Activated CD8-positive, alpha-beta memory T cell treated with anti-CD3 and anti-CD28 coated beads for 24 hours (primary cell): ENCODE measurements around the gene MLEC.
"Not testable (repeated sequence)": the region's sequence is repeated elsewhere in the genome, so short reads cannot be mapped to it uniquely, and the experiment has no call there.

Source experiments
- DNase-seq: peaks from one replicate; pipeline ENCODE4 v3.0.0-alpha.2; 2020

Gene MLEC

DNA sequence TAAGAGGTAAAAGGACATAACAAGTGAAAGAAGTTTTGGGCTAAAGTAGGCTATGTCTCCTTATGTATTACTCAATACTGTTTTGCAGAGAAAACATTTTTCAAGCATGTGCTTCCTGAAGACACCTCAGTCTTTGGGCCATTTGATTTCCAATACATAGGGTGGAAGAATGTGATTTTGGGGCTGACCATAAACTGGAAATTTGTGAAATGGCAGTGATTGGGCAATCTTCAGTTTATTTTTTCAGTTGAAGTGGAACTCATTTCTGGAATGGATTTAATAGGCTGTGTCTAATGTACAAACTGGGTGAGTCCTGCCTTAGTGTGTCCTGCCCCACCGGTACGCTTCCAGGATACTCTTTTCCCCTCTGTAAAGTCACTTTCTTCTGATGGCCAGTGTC, 35.8 kb downstream of the MLEC start:
- no peak for DNase-seq

DNA sequence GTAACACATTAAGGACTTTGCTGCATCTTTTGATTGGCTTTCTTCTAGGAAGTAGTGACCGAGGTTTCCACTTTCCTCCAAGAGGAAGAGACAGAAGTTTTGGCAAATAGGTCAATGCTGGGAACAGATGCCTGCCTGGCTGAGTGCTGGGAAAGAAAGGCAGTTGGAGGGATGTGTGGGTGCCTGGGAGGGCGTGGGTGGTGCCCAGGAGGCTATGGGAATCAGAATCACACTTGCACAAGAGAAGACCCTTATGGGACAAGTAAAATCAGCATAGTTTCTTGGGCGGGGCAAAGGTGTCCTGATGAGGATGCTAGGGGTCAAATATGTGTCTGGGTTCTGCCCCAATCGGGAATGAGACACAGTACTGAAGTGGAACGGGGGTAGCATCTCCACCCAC, 37.8 kb downstream of the MLEC start:
- DNase-seq: no peak

DNA sequence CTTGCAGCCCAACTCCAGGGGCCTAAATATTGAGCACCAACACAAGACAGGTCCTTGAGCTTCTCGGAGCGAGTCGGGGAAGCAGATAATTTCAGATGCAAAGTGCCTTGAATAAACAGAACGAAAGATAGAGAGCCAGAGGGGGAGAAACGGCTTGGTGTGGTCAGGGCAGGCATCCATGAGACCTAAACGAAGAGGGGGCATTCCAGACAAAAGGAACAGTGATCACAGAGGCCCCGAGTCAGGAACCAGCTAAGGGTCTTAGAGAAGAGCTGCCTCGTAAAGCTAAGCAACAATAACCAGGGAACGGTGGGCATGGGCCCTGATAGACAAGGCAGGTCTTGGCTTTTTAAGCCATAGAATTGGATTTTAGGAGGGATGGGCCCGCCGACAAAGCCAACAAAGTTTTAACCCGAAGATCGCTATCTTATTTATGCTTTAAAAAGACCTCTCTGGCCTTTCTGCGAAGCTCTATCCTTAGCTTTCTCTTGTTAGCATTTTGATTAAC, 38.3 kb downstream of the MLEC start:
- no peak for DNase-seq

DNA sequence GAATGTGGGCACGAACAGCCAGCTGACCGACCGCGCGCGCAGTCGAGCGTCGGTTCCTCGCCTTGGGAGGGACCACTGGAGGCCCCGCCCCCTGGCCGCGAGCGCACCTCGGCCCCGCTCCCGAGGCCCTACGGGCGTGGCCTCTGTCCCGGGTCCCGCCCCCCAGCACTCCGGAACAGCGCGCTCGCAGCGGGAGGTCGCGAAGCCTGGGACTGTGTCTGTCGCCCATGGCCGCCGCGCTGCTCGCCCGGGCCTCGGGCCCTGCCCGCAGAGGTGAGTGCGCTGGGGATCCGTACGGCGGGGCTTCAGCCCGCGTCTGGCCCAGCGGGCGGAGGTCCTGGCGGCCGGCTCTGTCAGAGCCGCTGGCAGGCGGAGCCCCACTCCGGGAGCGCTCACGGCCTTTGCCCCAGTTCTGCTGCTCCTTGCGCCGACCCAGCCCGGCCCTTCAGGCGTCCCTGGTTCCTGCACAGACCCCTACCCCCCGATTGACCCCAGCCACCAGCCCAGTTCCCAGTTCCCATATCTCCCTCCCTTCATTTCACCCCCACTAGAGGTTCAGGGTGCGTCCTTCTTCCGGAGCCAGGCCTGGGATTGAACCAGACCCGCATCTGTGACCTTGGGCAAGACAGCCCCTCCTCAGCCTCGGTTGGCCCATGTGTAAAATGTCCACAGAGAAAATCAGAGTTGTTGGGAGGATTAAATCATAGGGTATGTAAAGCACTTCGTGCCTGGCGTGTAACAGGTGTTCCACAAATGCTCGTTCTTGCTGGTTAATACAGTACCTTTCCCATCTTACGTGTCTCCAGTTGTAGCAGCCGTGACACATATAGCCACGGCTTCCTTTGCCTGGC, 38.9 kb downstream of the MLEC start, which contains the start of gene ACADS:
TSS of gene ACADS (plus strand) at position 168 of the 851 bp plus-strand sequence. CDS start at position 228, 60 bp downstream.
- peak; percentile 95 for DNase-seq

DNA sequence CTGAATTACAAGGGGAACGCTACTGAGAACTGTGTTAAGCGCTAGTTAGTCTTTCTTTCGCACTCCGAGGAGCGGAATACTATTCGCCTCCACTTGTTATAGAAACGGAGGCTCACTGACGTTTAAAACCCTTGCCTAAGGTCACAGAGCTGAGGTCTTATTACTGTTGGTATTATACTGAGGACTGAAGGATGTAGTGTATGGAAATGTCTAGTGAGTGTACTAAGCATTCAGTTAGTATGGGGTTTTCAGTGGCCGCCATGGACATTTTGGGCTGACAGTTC, 39.5 kb downstream of the MLEC start:
- DNase-seq: no peak

DNA sequence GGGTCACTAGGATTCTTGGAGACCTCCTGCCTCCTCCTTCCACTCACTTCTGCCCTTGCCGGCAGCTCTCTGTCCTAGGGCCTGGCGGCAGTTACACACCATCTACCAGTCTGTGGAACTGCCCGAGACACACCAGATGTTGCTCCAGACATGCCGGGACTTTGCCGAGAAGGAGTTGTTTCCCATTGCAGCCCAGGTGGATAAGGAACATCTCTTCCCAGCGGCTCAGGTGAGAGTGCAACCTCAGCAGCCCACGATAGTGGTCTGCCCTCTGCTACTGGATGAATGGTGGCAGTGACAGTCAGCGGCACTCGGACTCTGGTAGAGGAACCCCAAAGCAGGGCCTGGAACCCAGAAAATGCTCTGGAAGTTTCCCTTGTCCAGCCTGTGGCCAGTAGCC, 40.0 kb downstream of the MLEC start:
- DNase-seq: no peak

DNA sequence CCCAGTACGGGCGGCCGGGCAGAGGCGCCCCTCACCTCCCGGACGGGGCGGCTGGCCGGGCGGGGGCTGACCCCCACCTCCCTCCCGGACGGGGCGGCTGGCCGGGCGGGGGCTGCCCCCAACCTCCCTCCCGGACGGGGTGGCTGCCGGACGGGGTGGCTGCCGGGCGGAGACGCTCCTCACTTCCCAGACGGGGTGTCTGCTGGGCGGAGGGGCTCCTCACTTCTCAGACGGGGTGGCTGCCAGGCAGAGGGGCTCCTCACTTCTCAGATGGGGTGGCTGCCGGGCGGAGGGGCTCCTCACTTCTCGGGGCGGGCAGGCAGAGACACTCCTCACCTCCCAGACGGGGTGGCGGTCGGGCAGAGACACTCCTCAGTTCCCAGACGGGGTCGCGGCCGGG, 45.2 kb downstream of the MLEC start:
- DNase-seq: not testable (repeated sequence)

DNA sequence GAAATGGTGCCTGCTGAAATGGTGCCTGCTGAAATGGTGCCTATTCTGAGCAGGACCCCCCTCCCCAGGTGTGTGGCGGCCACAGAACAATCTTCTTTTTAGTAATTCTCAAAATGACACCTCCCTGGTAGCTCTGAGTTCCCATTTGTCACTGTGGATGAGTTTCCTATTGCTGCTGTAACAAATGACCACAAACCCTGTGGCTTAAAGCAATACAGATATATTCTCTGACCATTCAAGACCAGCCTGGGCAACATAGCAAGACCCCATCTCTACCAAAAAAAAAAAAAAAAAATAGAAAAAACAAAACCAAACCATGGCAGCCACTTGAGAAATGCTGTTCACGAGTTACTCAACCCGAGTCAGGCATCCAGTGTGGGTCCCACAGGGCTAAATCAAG, 46.6 kb downstream of the MLEC start:
- DNase-seq: no peak

DNA sequence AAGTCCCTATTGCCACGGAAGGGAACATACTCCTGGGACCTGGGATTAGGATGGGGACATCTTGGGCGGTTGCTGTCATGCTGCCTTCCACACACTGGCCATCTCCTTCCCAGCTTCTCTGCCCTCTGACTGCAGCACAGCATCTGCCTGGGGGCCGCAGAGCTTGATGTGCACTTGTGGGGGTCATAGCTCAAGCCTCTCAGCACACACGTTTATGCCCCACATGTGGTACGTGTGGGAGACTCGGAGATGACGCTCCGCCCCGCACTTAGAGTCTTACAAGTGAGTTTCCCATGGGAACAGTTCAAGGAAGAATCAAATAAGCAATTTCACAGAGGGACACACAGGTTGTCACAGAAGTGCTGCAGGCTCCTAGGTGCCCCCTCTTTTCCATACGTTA, 47.3 kb downstream of the MLEC start:
- no peak for DNase-seq

DNA sequence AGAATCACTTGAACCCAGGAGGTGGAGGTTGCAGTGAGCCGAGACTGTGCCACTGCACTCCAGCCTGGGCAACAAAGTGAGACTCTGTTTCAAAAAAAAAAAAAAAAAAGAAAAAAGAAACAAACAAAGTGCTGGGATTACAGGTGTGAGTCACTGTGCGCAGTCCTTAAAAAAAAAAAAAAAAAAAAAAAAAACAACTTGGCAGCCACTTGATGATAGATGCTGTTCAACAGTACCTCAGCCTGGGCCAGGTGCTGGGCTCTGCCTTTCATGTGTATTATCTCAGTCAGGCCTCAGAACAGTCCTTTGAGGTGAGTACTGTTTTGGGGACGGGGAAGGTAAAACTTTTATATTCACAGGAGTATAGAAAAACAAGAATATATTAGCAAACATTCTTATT, 48.2 kb downstream of the MLEC start:
- no peak for DNase-seq

DNA sequence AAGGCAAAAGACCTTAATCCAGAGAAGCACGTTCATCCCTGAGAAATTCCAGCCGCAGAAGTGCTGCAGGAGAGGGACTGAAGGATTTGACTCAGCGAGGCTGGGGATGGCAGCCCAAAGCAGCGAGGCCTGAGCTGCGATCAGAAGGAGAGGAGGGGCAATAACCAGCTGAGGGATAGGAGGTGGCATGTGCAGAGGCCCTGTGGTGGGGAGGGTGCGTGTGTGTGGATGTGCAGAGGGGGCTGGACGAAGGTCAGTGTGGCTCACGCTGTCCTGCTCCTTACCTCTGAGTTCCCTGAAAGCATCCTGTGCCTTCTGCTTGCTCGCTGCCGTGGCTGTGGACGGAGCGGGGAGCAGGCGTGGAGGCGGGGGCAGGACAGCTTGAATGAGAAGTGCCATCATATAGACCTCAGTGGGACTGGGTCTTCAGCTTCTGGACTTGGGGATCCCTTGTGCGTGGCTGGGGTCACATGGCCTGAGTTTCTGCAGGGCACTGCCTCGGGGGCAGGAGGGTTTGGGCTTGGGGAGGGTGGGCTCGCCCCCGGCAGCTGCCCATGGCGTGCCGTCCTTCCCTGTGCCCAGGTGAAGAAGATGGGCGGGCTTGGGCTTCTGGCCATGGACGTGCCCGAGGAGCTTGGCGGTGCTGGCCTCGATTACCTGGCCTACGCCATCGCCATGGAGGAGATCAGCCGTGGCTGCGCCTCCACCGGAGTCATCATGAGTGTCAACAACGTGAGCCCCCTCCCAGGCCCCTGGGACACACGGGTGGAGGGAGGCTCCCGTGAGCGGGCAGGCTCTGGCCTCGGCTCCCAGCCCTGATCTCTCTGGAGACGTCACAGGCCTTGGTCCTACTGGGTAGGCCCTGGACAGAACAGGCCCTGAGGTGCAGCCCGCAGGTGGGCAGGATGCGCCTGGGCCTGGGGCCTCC, 49.7 kb downstream of the MLEC start:
- DNase-seq: no peak

DNA sequence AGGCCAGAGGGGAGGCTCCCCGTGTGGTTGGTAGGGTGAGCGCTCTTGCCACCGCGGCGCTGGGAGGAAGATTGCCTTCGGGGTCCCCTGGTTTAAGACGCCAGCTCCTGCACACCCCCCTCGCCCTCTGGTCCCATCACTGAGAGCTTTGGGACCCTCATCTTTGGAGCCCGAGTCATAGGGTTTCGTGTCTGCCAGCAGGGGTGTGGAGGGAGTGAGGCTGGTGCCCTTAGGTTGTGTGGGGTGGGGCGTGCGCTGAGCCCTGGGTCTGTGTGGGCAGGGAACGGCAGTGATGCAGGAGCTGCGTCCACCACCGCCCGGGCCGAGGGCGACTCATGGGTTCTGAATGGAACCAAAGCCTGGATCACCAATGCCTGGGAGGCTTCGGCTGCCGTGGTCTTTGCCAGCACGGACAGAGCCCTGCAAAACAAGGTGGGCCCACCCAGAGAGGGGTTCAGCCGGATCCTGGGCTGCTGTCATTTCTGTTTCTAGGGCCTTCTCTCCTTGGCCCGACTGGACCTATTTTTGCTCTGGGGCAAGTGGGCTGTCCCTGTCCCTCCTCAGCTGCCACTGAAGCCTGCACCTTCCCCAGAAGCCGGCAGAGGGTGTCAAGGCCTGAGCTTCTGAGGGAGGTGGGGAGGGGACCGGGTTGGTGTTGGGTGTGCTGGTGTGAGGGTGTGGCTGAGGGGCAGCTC, 50.8 kb downstream of the MLEC start:
- no peak for DNase-seq

DNA sequence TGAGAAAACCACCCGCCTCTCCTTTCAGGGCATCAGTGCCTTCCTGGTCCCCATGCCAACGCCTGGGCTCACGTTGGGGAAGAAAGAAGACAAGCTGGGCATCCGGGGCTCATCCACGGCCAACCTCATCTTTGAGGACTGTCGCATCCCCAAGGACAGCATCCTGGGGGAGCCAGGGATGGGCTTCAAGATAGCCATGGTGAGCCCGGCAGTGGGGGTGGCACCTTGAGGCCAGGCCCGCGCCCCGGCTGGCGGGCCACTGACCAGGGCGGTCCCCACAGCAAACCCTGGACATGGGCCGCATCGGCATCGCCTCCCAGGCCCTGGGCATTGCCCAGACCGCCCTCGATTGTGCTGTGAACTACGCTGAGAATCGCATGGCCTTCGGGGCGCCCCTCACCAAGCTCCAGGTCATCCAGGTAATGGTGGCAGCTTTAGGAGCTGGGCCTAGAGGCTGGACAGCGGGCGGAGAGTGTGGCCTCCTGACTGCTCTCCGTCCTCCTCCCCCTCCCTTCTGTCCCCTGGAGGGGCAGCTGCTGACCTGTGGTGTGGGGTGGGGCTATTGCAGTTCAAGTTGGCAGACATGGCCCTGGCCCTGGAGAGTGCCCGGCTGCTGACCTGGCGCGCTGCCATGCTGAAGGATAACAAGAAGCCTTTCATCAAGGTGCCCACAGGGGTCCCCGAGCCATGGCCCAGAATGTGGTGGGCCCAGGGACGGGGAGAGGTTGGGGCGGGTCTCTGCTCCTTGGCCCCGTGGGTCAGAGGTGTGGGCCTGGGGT, 51.5 kb downstream of the MLEC start:
- DNase-seq: no peak

DNA sequence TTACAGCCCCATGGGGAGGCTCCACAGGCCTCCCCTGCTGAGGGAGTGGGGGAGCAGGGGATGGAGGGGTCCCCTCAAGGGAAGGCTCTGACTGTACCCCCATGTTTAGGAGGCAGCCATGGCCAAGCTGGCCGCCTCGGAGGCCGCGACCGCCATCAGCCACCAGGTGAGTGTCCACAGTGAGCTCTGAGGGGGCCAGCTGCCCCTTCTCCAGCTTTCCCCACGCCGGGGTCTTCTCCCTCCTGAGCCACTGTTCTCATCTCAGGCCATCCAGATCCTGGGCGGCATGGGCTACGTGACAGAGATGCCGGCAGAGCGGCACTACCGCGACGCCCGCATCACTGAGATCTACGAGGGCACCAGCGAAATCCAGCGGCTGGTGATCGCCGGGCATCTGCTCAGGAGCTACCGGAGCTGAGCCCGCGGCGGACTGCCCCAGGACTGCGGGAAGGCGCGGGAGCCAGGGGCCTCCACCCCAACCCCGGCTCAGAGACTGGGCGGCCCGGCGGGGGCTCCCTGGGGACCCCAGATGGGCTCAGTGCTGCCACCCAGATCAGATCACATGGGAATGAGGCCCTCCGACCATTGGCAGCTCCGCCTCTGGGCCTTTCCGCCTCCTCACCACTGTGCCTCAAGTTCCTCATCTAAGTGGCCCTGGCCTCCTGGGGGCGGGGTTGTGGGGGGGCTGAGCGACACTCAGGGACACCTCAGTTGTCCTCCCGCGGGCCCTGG, 52.2 kb downstream of the MLEC start:
- DNase-seq: no peak

DNA sequence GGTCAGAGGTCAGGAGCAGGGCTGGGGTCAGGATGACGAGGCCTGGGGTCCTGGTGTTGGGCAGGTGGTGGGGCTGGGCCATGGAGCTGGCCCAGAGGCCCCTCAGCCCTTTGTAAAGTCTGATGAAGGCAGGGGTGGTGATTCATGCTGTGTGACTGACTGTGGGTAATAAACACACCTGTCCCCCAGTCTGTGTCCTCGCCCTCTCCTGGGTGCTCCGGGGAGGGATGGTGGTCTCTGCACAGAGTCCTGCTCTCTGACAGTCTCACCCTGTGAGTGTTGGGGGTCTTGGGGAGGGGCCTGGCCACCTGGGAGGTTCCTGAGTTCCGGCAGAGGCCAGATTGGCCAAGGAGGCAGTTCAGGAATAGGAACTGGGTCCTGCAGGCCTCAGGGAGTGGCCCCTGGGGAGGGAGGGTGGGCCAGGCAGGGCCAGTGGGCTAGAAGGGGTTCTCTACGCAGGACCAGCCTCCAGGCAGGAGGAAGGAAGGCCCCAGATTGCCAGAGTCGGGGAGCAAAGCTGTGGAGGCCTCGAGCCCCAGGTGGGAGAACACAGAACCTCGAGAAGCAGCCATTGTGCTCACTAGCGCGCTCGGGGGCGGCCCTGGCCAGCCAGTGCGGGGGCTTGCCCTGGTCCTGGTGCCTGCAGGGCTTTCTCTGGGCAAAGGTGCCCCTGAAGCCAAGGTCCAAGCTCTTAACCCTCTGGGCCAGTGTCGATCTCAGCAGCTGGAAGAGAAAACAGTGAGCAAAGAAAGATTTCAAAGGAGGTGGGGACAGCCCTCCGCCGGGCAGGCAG, 53.1 kb downstream of the MLEC start:
- DNase-seq: no peak

DNA sequence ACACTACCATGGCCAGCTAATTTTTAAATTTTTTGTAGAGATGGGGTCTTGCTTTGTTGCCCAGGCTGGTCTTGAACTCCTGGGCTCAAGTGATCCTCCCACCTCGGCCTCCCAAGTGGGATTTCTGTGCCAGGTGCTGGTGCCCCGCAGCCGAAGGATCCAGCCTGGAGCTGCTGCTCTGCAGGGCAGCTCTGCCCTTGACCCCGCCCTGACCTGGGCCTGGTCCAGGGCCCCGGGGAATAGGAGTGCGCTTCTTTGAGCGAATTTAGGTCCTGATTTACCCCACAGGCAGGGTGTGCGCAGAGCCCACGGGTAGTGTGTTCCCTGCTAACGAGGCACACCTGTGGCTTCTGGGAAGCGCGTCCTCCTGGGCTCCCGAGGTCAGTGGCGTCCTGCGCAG, 53.9 kb downstream of the MLEC start:
- DNase-seq: no peak

DNA sequence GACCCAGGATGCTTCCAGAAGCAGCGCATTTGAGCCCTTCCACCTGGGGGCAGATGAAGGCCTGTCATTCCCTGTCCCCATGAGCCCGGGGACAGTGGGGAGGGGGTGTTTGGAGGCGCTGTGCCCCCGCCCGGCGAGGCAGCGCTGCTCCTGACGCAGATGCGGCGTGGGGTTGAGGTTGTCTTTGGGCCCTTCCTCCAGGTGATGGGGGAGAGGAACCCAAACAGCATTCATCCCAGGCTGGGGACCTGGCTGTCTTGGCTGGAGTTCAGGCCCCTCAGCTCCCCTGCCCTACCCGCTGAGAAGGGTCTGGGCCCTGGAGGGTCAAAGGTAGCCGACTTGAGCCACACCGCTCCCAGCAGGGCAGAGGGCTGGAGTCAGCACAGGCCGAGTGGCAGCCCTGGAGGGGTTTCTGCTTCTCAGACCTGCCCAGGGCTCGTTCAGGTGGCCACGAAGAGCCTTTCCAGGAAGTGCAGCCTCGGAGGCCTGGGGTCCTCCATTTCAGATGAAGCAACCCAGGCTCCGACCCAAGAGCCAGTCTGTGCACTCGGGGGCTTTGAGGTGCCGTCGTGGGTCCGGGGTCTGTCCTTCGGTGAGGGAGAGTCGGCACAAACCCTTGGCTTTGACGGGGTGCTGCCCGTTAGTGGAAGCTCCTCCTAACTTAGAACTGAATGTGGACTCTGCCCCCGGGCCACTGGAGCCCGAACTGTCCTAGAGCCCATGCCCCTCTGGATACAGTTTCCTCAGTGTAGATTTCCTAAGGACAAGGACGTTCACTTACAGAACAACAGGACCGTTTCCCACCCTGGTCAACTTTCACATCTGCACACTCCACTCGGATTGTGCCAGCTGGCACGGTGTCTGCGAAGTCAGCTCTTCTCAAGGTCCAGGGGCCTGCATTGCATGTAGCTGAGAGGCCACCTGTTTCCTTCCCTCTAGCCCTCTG, 54.8 kb downstream of the MLEC start:
- no peak for DNase-seq

DNA sequence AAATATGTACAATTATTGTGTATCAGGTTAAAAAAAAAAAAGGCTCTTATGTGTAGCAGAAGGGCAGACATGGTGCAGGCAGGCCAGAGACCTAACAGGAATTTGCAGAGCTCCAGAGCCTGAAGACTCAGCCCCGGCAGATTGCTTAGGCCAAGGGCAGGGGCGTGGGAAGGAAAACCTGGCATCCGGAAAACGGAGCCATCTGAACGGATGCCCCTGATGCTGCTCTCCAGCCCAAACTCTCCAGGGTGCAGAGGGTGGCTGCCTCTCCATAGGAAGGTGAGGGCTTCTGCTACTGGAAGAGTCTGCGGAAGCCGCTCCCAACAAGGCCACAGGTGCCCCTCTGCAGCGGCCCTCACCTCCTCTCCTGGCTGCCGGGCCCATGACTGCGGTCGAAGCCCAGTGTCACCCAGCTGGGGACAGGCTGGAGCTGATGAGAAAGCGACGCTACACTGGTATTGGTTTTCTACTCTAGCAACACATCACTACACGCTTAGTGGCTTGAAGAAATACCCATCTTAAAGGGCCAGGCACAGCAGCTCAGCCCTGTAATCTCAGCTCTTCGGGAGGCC, 58.1 kb downstream of the MLEC start:
- no peak for DNase-seq

DNA sequence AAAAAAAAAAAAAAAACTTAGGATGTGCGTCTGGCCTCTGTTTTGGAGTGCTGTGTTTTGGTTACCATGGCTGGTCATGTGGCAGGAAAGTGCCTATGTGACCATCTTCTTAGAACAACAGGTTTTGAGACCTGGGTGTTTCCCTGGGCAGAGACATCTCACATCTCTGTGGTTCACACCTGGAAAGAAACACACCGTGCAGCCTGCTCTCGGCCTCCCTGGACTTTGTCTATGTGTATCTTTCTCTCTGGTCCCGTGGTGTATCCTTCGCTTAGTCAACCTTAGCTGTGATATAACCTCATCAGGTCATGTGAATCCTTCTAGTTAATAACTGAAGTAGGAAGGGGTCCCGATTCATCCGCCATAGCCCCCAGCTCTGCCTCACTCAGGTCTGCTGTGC, 61.3 kb downstream of the MLEC start:
- no peak for DNase-seq
